HG02885 (cell line): ENCODE measurements around the gene TNN.

Source experiments
- ATAC-seq: cut with Tn5 transposase; IDR thresholded peaks from one replicate; pipeline ENCODE4 v1.9.1; 2021; ENCODE audit warnings: mild to moderate bottlenecking; ENCODE audit not compliant: unreplicated experiment, poor library complexity

TNN gene

DNA sequence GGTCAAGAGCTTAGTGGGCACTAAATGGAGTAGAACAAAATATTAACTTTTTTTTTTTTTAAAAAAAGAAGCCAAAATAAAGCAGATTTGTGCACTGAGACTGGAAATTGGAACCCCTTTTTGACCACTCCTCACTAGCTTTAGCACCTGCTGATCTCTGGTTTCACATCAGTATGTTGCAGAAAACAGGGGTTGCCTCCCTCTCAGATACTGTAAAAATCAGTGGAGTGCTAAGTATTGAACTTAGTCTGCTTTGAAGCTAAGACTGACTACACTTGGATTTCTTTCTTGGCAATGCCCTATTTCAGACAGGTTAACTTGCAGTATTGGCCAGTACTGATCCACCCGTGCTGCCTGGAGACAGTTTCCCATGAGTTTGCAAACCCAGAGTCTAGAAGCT lies 127.6 kb downstream of the TNN start:
- peak; percentile 31 for ATAC-seq

DNA sequence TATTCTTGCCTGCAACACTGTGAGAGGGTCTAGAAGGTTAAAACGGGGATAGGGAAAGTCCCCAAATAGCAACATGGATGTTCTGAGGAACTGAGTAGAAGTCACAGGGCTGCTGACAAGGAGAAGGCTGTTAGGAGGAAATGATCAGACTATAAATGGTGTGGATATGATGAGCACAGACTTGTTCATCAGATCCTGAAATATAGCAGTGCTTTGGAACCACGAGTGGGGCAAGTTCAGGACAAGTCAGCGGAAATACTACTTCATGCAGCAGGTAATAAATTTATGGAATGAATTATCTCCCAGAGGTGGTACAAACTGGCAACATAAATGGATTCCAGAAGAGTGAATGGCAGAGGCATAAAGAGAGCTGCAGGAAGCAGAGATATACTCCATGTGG lies 128.2 kb downstream of the TNN start:
- no peak for ATAC-seq

GRCh38 chr1:175197531-175197930 lies 129.9 kb downstream of the TNN start:
- no peak for ATAC-seq
